Measurements from ENCODE around the gene TMBIM1.

The TMBIM1 gene

GRCh38 chr2:218310853-218311540, 18.7 kb upstream of the TMBIM1 start:
- H3K27ac Mint-ChIP-seq: no peak overlapping the region
- H3K4me1 Mint-ChIP-seq: peaks cover 4% of the 10 kb centered on the region
- H3K36me3 Mint-ChIP-seq: no peaks in the 10 kb centered on the region
- no peaks in the 10 kb centered on the region for H3K9me3 Mint-ChIP-seq
- H3K4me3 Mint-ChIP-seq: no peak overlapping the region
- no peak for ATAC-seq (ENCODE audit: low read depth)
- H3K27me3 Mint-ChIP-seq: peaks cover 1% of the 10 kb centered on the region
- no peak for DNase-seq (ENCODE audit: low spot score in 2 of 2)

GRCh38 chr2:218307415-218308090, 15.2 kb upstream of the TMBIM1 start:
- H3K4me1 Mint-ChIP-seq: peaks cover 2% of the 10 kb centered on the region
- no peak overlapping the region for H3K27ac Mint-ChIP-seq
- H3K4me3 Mint-ChIP-seq: no peak overlapping the region
- DNase-seq (ENCODE audit: low spot score in 2 of 2) (no peak), ATAC-seq (ENCODE audit: low read depth) (no peak)
- H3K9me3 Mint-ChIP-seq: no peaks in the 10 kb centered on the region
- no peaks in the 10 kb centered on the region for H3K36me3 Mint-ChIP-seq
- H3K27me3 Mint-ChIP-seq: peaks cover 1% of the 10 kb centered on the region

GRCh38 chr2:218306184-218306920, 14.0 kb upstream of the TMBIM1 start:
- Mint-ChIP-seq H3K4me1 (peaks cover 4% of the 10 kb centered on the region), H3K27me3 (peaks cover 1% of the 10 kb centered on the region), H3K9me3 (no peaks in the 10 kb centered on the region), H3K27ac (no peak overlapping the region), H3K36me3 (no peaks in the 10 kb centered on the region), H3K4me3 (no peak overlapping the region)
- no peak for DNase-seq (ENCODE audit: low spot score in 2 of 2)
- ATAC-seq (ENCODE audit: low read depth): no peak

GRCh38 chr2:218305383-218305782, 13.1 kb upstream of the TMBIM1 start:
- no peak for ATAC-seq (ENCODE audit: low read depth)
- Mint-ChIP-seq H3K4me1 (peaks cover 7% of the 10 kb centered on the region), H3K4me3 (no peak overlapping the region), H3K9me3 (no peaks in the 10 kb centered on the region), H3K36me3 (no peaks in the 10 kb centered on the region), H3K27me3 (peaks cover 1% of the 10 kb centered on the region), H3K27ac (no peak overlapping the region)
- no peak for DNase-seq (ENCODE audit: low spot score in 2 of 2)

DNA sequence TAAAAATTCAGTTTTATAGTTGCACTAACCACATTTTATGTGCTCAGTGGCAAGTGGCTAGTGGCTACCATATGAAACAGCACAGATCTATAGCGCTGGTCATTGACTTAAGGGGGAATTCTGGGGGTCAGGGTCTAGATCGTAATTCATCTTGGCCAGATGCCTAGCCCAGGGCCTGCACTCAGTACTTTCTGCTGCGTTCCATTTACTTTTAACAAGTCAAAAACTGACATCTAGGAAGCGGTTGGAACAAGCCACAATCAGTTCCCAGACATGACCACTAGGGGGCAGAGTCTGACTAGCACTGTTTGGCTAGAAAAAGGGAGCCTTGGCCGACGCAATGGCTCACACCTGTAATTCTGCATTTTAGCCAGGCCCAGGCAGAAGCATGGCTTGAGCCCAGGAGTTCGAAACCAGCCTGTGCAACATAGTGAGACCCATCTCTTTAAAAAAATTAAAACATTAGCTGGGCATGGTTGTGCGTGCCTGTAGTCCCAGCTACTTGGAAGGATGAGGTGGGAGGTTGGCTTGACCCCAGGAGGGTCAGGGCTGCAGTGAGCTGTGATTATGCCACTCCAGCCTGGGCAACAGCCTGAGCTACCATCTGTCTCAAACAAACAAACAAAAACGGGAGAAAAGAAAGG, 9.0 kb upstream of the TMBIM1 start:
- DNase-seq (ENCODE audit: low spot score in 2 of 2) (peak; percentile 87 to 89), ATAC-seq (ENCODE audit: low read depth) (peak; percentile 96)
- no peaks in the 10 kb centered on the region for H3K9me3 Mint-ChIP-seq
- H3K36me3 Mint-ChIP-seq: no peaks in the 10 kb centered on the region
- no peaks in the 10 kb centered on the region for H3K27me3 Mint-ChIP-seq
- peaks cover 8% of the 10 kb centered on the region for H3K4me1 Mint-ChIP-seq
- no peak overlapping the region for H3K27ac Mint-ChIP-seq
- H3K4me3 Mint-ChIP-seq: no peak overlapping the region

DNA sequence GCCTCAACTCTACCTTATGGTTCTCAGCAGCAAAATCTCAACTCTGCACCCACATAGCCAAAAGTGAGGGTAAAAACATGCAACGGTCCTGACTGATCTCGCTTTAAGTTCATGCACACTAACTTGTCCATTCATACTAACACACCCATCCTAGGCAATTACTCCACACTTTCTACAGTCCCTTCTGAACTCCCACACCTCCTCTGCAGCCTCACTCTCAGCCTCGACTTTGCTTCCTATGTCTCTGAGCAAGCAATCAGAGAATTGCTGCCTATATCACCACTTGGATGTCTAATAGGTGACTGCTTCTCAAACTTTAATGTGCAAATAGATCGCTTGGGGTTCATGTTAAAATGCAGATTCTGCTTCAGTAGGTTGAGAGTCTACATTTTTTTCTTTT, 7.8 kb upstream of the TMBIM1 start:
- H3K27ac Mint-ChIP-seq: no peak overlapping the region
- no peaks in the 10 kb centered on the region for H3K36me3 Mint-ChIP-seq
- DNase-seq (ENCODE audit: low spot score in 2 of 2) (no peak), ATAC-seq (ENCODE audit: low read depth) (no peak)
- H3K9me3 Mint-ChIP-seq: no peaks in the 10 kb centered on the region
- no peak overlapping the region for H3K4me3 Mint-ChIP-seq
- no peaks in the 10 kb centered on the region for H3K27me3 Mint-ChIP-seq
- H3K4me1 Mint-ChIP-seq: peaks cover 10% of the 10 kb centered on the region

DNA sequence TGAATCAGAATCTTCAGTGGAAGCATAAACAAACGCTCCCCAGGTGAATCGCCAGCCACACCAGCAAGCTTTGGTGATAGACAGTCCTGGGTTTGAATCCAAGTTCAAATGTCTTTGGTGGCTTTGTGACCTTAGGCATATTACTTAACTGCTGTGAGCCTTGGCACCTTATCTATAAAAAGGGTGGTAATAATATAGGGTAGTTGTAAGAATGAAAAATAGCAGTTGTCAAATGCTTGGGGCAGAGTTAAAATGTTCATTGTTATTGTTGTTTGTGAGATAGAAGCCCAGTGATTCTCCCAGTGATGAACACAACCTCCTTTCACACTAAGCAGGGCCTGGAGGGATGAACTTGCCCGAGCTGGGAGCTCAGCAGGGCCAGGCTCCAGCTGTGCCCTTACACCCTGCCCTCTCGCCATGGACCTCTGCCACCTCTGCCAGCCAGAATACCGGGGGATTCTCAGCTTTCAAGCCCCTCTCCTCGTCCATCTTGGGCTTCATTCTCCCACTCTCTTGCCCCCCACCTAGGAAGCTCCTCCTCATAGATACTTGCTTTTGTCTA, 6.1 kb upstream of the TMBIM1 start:
- ATAC-seq (ENCODE audit: low read depth) (no peak), DNase-seq (ENCODE audit: low spot score in 2 of 2) (no peak)
- peak overlapping the region; percentile 0 for H3K27ac Mint-ChIP-seq
- H3K4me1 Mint-ChIP-seq: peaks cover 24% of the 10 kb centered on the region
- H3K9me3 Mint-ChIP-seq: no peaks in the 10 kb centered on the region
- H3K36me3 Mint-ChIP-seq: no peaks in the 10 kb centered on the region
- no peaks in the 10 kb centered on the region for H3K27me3 Mint-ChIP-seq
- H3K4me3 Mint-ChIP-seq: no peak overlapping the region

GRCh38 chr2:218296847-218297246, 4.5 kb upstream of the TMBIM1 start:
- H3K36me3 Mint-ChIP-seq: no peaks in the 10 kb centered on the region
- ATAC-seq (ENCODE audit: low read depth) (no peak), DNase-seq (ENCODE audit: low spot score in 2 of 2) (no peak)
- H3K4me1 Mint-ChIP-seq: peaks cover 29% of the 10 kb centered on the region
- H3K27ac Mint-ChIP-seq: no peak overlapping the region
- H3K9me3 Mint-ChIP-seq: no peaks in the 10 kb centered on the region
- H3K27me3 Mint-ChIP-seq: no peaks in the 10 kb centered on the region
- no peak overlapping the region for H3K4me3 Mint-ChIP-seq

DNA sequence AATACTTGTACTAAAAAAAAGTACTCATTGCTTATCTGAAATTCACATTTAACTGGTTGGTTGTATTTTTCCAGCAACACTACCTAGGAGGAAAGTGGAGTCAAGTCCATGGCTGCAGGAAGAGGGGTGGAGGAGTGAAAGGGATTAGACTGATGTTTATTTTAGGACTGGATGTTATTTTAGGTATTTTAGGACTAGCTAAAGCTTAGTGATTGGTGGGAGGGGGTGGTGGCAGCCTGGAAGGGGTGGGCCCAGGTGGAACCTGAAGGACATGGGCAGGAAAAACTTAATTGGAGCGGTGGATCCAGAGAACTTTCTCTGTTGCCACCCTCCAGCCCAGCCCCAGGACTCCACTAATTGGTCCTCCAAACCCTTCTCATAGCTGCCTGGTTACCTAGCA, 3.9 kb upstream of the TMBIM1 start:
- Mint-ChIP-seq H3K4me3 (no peak overlapping the region), H3K27me3 (no peaks in the 10 kb centered on the region), H3K36me3 (no peaks in the 10 kb centered on the region), H3K9me3 (no peaks in the 10 kb centered on the region), H3K4me1 (peaks cover 28% of the 10 kb centered on the region), H3K27ac (no peak overlapping the region)
- ATAC-seq (ENCODE audit: low read depth) (no peak), DNase-seq (ENCODE audit: low spot score in 2 of 2) (no peak)

DNA sequence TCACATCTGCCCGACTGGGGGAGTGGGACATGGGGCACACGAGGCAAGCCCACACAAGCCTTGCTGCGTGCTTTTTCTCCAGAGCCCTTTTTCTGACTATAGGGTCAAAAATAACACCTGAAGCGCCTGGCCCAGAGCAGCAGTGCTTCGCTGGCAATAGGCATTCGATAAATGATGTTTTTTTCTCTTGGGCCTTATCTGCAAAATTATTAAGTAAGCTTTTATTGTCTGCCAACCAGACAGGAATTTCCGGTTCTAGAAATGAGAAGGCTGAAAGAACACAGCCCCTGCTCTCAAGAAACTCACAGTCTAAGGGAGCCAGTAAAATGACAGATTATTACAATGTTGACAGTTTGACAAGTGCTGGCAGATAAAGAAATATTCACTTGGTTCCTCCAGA, 2.7 kb upstream of the TMBIM1 start:
- Mint-ChIP-seq H3K27me3 (no peaks in the 10 kb centered on the region), H3K4me3 (no peak overlapping the region), H3K4me1 (peaks cover 32% of the 10 kb centered on the region), H3K9me3 (no peaks in the 10 kb centered on the region), H3K36me3 (peaks cover 1% of the 10 kb centered on the region), H3K27ac (no peak overlapping the region)
- no peak for ATAC-seq (ENCODE audit: low read depth)
- DNase-seq (ENCODE audit: low spot score in 2 of 2): no peak

DNA sequence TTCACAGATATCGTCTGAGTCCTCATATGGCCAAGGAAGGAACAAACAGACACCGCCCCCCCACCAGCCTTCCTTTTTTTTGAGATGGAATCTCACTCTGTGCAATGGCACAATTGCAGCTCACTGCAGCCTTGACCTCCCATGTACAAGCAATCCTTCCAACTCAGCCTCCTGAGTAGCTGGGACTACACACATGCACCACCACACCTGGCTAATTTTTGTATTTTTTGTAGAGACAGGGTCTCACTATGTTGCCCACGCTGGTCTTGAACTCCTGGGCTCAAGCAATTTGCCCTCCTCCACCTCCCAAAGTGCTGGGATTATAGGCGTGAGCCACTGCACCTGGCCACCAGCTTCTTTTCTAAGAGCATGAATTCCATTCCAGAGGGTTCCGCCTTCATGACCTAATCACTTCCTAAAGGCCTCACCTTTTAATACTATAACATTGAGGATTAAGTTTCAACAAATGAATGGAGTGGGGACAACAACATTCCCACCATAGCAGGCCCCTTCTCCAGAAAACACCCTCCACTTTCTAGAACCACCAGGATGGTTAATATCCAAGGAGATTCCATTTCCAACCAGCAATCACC, 2.2 kb upstream of the TMBIM1 start:
- DNase-seq (ENCODE audit: low spot score in 2 of 2) (no peak), ATAC-seq (ENCODE audit: low read depth) (no peak)
- Mint-ChIP-seq H3K4me1 (peaks cover 36% of the 10 kb centered on the region), H3K4me3 (no peak overlapping the region), H3K36me3 (peaks cover 2% of the 10 kb centered on the region), H3K27me3 (no peaks in the 10 kb centered on the region), H3K9me3 (no peaks in the 10 kb centered on the region), H3K27ac (no peak overlapping the region)

- DNase-seq (ENCODE audit: low spot score in 2 of 2) (no peak), ATAC-seq (ENCODE audit: low read depth) (no peak)
- Mint-ChIP-seq H3K4me3 (peak overlapping the region; percentile 29), H3K36me3 (peaks cover 2% of the 10 kb centered on the region), H3K27me3 (no peaks in the 10 kb centered on the region), H3K9me3 (no peaks in the 10 kb centered on the region), H3K27ac (peak overlapping the region; percentile 90), H3K4me1 (peaks cover 40% of the 10 kb centered on the region)
These were observed 1.6 kb upstream of the TMBIM1 start for GRCh38 chr2:218293715-218294429.
